WTC11 (cell line): ENCODE measurements around the gene ACVR2B. TPM values are rescaled to one million over a fixed set of nuclear protein-coding genes. Genes with fewer than 3 reads are reported as not detected.
A peak's percentile ranks its signal among the peaks of the same experiment; 100 is the strongest.

ENCODE experiments used
- ATAC-seq: fragments of 200-7000 bp; cut with Tn5 transposase; 2 replicates; pipeline ENCODE4 v1.10.0; 2021; ENCODE audit warnings: mild to moderate bottlenecking, moderate library complexity
- CTCF ChIA-PET: fragments of 300-600 bp; sonication (Branson Sonifier 250); formaldehyde crosslinking; loops from one replicate; lab custom pipeline; 2021; ENCODE audit warnings: antibody characterized with exemption; lab: Charles Lee
- POLR2A ChIA-PET: fragments of 350-600 bp; sonication (Branson Sonifier 250); formaldehyde crosslinking; loops from one replicate; lab custom pipeline; 2021; ENCODE audit warnings: antibody characterized with exemption; lab: Charles Lee
- DNase-seq: peaks from one replicate; pipeline ENCODE4 v3.0.0; 2021; ENCODE audit warnings: low spot score
- H3K27ac Mint-ChIP-seq: 2 replicates; pipeline ENCODE4 v1.8.0; 2021; ENCODE audit warnings: mixed read lengths
- H3K27me3 Mint-ChIP-seq: 2 replicates; pipeline ENCODE4 v1.8.0; 2021; ENCODE audit warnings: low read depth, mild to moderate bottlenecking, moderate library complexity, mixed read lengths
- H3K36me3 Mint-ChIP-seq: 2 replicates; pipeline ENCODE4 v1.8.0; 2021; ENCODE audit warnings: mixed read lengths
- H3K4me1 Mint-ChIP-seq: 2 replicates; pipeline ENCODE4 v1.8.0; 2022; ENCODE audit warnings: mixed read lengths
- H3K4me3 Mint-ChIP-seq: 2 replicates; pipeline ENCODE4 v1.8.0; 2021; ENCODE audit warnings: mild to moderate bottlenecking, moderate library complexity, mixed read lengths
- H3K9me3 Mint-ChIP-seq: 2 replicates; pipeline ENCODE4 v1.8.0; 2021; ENCODE audit warnings: mixed read lengths
- ATF1 ChIP-seq: sonication (generic); formaldehyde crosslinking; IDR thresholded peaks from 2 replicates; pipeline ENCODE4 v1.8.1; 2023; ENCODE audit warnings: mild to moderate bottlenecking, moderate library complexity, missing genetic modification reagents
- ETV6 ChIP-seq: sonication (generic); formaldehyde crosslinking; IDR thresholded peaks from 2 replicates; pipeline ENCODE4 v1.8.1; 2022; ENCODE audit warnings: mild to moderate bottlenecking, missing genetic modification reagents
- FOXK1 ChIP-seq: sonication (generic); formaldehyde crosslinking; IDR thresholded peaks from 2 replicates; pipeline ENCODE4 v1.8.0; 2022; ENCODE audit warnings: mild to moderate bottlenecking, moderate library complexity, missing genetic modification reagents
- NFE2L1 ChIP-seq: sonication (generic); formaldehyde crosslinking; IDR thresholded peaks from 2 replicates; pipeline ENCODE4 v1.8.1; 2023; ENCODE audit warnings: missing genetic modification reagents
- RORB ChIP-seq: fragments of 250-450 bp; sonication (Bioruptor Pico); IDR thresholded peaks from 2 replicates; pipeline ENCODE4 v1.9.0; 2021; ENCODE audit warnings: mild to moderate bottlenecking
- SMAD4 ChIP-seq: sonication (generic); formaldehyde crosslinking; IDR thresholded peaks from 2 replicates; pipeline ENCODE4 v1.8.0; 2022; ENCODE audit warnings: mild to moderate bottlenecking, missing genetic modification reagents
- SP1 ChIP-seq: sonication (generic); formaldehyde crosslinking; conservative IDR thresholded peaks from 2 replicates; pipeline ENCODE4 v1.8.1; 2022; ENCODE audit warnings: missing genetic modification reagents
- TEAD4 ChIP-seq: sonication (generic); formaldehyde crosslinking; IDR thresholded peaks from 2 replicates; pipeline ENCODE4 v1.8.0; 2022; ENCODE audit warnings: mild to moderate bottlenecking, missing genetic modification reagents
- USF1 ChIP-seq: sonication (generic); formaldehyde crosslinking; IDR thresholded peaks from 2 replicates; pipeline ENCODE4 v1.8.0; 2022; ENCODE audit warnings: mild to moderate bottlenecking, missing genetic modification reagents
- ZNF281 ChIP-seq: sonication (generic); formaldehyde crosslinking; IDR thresholded peaks from 2 replicates; pipeline ENCODE4 v1.8.0; 2023; ENCODE audit warnings: mild to moderate bottlenecking, missing genetic modification reagents
- ZNF416 ChIP-seq: fragments of 250-450 bp; sonication (Bioruptor Pico); IDR thresholded peaks from 2 replicates; pipeline ENCODE4 v1.9.0; 2021; ENCODE audit warnings: mild to moderate bottlenecking, inconsistent platforms
- ZNF425 ChIP-seq: fragments of 250-450 bp; sonication (Bioruptor Pico); conservative IDR thresholded peaks from 2 replicates; pipeline ENCODE4 v1.9.0; 2021; ENCODE audit warnings: mild to moderate bottlenecking
- ZSCAN18 ChIP-seq: fragments of 250-450 bp; sonication (Bioruptor Pico); IDR thresholded peaks from 2 replicates; pipeline ENCODE4 v2.1.2; 2022; ENCODE audit warnings: mild to moderate bottlenecking, moderate library complexity
- total RNA-seq: library from RNA; stranded (reverse); gene quantifications from 3 replicates; pipeline ENCODE4 v1.2.3, GENCODE V29; 2021
- TF ChIP-seq, protein P1 (sequence below): fragments of 200-600 bp; IDR thresholded peaks from 2 replicates; pipeline ENCODE4 v1.8.0; 2022; ENCODE audit warnings: antibody characterized with exemption
- TF ChIP-seq, protein P2 (sequence below): fragments of 250-450 bp; sonication (Bioruptor Pico); IDR thresholded peaks from 2 replicates; pipeline ENCODE4 v1.9.0; 2021; ENCODE audit warnings: mild to moderate bottlenecking
- TF ChIP-seq, protein P3 (sequence below): sonication (generic); formaldehyde crosslinking; IDR thresholded peaks from 2 replicates; pipeline ENCODE4 v1.8.1; 2022; ENCODE audit warnings: missing genetic modification reagents, borderline replicate concordance
- TF ChIP-seq, protein P4 (sequence below): sonication (generic); formaldehyde crosslinking; IDR thresholded peaks from 2 replicates; pipeline ENCODE4 v1.8.1; 2023; ENCODE audit warnings: mild to moderate bottlenecking, missing genetic modification reagents, borderline replicate concordance

The ACVR2B gene
- total RNA-seq, 1 experiment from 2014 or later: 104 TPM

GRCh38 chr3:38496131-38496910 is 42.6 kb downstream of the ACVR2B start, which contains the start of gene EXOG (continued):
- TF ChIP-seq, protein P1, sequence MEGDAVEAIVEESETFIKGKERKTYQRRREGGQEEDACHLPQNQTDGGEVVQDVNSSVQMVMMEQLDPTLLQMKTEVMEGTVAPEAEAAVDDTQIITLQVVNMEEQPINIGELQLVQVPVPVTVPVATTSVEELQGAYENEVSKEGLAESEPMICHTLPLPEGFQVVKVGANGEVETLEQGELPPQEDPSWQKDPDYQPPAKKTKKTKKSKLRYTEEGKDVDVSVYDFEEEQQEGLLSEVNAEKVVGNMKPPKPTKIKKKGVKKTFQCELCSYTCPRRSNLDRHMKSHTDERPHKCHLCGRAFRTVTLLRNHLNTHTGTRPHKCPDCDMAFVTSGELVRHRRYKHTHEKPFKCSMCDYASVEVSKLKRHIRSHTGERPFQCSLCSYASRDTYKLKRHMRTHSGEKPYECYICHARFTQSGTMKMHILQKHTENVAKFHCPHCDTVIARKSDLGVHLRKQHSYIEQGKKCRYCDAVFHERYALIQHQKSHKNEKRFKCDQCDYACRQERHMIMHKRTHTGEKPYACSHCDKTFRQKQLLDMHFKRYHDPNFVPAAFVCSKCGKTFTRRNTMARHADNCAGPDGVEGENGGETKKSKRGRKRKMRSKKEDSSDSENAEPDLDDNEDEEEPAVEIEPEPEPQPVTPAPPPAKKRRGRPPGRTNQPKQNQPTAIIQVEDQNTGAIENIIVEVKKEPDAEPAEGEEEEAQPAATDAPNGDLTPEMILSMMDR: peak; percentile 71
- TF ChIP-seq, protein P2, sequence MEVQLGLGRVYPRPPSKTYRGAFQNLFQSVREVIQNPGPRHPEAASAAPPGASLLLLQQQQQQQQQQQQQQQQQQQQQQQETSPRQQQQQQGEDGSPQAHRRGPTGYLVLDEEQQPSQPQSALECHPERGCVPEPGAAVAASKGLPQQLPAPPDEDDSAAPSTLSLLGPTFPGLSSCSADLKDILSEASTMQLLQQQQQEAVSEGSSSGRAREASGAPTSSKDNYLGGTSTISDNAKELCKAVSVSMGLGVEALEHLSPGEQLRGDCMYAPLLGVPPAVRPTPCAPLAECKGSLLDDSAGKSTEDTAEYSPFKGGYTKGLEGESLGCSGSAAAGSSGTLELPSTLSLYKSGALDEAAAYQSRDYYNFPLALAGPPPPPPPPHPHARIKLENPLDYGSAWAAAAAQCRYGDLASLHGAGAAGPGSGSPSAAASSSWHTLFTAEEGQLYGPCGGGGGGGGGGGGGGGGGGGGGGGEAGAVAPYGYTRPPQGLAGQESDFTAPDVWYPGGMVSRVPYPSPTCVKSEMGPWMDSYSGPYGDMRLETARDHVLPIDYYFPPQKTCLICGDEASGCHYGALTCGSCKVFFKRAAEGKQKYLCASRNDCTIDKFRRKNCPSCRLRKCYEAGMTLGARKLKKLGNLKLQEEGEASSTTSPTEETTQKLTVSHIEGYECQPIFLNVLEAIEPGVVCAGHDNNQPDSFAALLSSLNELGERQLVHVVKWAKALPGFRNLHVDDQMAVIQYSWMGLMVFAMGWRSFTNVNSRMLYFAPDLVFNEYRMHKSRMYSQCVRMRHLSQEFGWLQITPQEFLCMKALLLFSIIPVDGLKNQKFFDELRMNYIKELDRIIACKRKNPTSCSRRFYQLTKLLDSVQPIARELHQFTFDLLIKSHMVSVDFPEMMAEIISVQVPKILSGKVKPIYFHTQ: no peak
- no peak for TF ChIP-seq SMAD4

DNA sequence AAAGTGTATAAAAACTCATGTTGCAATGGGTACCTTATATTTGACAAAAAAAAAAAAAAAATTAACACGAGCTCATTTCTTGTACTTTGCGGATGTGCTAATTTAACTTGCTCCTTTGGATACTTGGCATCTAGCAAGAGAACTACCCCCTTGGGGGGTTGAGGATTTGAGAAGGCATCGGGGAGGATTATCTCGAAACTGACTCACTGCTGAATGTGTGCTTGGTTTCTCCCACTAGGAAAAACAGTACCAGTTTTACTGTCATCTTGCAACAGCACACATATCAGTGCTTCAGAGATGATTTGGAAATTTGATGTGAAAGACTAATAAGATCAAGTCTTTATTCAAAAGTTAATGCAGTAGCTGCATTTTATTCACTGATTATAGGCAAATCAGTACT is 43.3 kb downstream of the ACVR2B start:
- Mint-ChIP-seq H3K27ac (peak overlapping the region; percentile 60; the same call in 1 of the 2 replicates), H3K27me3 (no peaks in the 10 kb centered on the region), H3K9me3 (no peaks in the 10 kb centered on the region), H3K4me1 (peaks cover 5% of the 10 kb centered on the region), H3K4me3 (peak overlapping the region; percentile 93), H3K36me3 (peaks cover 16% of the 10 kb centered on the region; the same call in 1 of the 2 replicates)
- DNase-seq (no peak), ATAC-seq (no peak)
- ChIA-PET POLR2A (interaction anchor here (0.6 to 0.8 kb wide), 2 partner anchors 12 to 360 kb away, joined by 3 to 4 read pairs; partner anchors contain the start of gene ACAA1), CTCF (interaction anchor here (0.6 to 3.3 kb wide), 17 partner anchors 12 to 491 kb away, joined by 3 to 35 read pairs (median 5); partner anchors contain the start of gene XYLB)
- TF ChIP-seq ZNF416 (CRISPR knock-in tag): no peak
- no peak for TF ChIP-seq ZSCAN18 (CRISPR knock-in tag)
- no peak for TF ChIP-seq SP1 (CRISPR knock-in tag)
- TF ChIP-seq FOXK1 (CRISPR knock-in tag): no peak
- no peak for TF ChIP-seq ZNF281 (CRISPR knock-in tag)
- TF ChIP-seq, protein P3, sequence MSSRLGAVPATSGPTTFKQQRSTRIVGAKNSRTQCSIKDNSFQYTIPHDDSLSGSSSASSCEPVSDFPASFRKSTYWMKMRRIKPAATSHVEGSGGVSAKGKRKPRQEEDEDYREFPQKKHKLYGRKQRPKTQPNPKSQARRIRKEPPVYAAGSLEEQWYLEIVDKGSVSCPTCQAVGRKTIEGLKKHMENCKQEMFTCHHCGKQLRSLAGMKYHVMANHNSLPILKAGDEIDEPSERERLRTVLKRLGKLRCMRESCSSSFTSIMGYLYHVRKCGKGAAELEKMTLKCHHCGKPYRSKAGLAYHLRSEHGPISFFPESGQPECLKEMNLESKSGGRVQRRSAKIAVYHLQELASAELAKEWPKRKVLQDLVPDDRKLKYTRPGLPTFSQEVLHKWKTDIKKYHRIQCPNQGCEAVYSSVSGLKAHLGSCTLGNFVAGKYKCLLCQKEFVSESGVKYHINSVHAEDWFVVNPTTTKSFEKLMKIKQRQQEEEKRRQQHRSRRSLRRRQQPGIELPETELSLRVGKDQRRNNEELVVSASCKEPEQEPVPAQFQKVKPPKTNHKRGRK: no peak
- no peak for TF ChIP-seq ETV6 (CRISPR knock-in tag)
- TF ChIP-seq, protein P4, sequence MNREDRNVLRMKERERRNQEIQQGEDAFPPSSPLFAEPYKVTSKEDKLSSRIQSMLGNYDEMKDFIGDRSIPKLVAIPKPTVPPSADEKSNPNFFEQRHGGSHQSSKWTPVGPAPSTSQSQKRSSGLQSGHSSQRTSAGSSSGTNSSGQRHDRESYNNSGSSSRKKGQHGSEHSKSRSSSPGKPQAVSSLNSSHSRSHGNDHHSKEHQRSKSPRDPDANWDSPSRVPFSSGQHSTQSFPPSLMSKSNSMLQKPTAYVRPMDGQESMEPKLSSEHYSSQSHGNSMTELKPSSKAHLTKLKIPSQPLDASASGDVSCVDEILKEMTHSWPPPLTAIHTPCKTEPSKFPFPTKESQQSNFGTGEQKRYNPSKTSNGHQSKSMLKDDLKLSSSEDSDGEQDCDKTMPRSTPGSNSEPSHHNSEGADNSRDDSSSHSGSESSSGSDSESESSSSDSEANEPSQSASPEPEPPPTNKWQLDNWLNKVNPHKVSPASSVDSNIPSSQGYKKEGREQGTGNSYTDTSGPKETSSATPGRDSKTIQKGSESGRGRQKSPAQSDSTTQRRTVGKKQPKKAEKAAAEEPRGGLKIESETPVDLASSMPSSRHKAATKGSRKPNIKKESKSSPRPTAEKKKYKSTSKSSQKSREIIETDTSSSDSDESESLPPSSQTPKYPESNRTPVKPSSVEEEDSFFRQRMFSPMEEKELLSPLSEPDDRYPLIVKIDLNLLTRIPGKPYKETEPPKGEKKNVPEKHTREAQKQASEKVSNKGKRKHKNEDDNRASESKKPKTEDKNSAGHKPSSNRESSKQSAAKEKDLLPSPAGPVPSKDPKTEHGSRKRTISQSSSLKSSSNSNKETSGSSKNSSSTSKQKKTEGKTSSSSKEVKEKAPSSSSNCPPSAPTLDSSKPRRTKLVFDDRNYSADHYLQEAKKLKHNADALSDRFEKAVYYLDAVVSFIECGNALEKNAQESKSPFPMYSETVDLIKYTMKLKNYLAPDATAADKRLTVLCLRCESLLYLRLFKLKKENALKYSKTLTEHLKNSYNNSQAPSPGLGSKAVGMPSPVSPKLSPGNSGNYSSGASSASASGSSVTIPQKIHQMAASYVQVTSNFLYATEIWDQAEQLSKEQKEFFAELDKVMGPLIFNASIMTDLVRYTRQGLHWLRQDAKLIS (CRISPR knock-in tag): no peak
- TF ChIP-seq USF1 (CRISPR knock-in tag): no peak
- no peak for TF ChIP-seq NFE2L1
- no peak for TF ChIP-seq ATF1 (CRISPR knock-in tag)
- TF ChIP-seq TEAD4 (CRISPR knock-in tag): no peak
- no peak for TF ChIP-seq RORB (CRISPR knock-in tag)
- TF ChIP-seq ZNF425 (CRISPR knock-in tag): no peak
